ENCODE data around the gene TLL2. TPM values are rescaled to one million over a fixed set of nuclear protein-coding genes. Genes with fewer than 3 reads are reported as not detected.
A peak's percentile ranks its signal among the peaks of the same experiment; 100 is the strongest.

Gene TLL2
- total and polyA plus RNA-seq, 9 of the 15 experiments (the other 6 are each of a cell fraction or from before 2014, with no cell fraction given), result 0.09 TPM; not detected in 8

GRCh38 chr10:96512524-96513304 is 1.0 kb downstream of the TLL2 start:
- H3K27ac ChIP-seq (ENCODE audit: extremely low read depth, low read depth, low read length), result no peak overlapping the region
- POLR2A ChIA-PET, result interaction anchor here (0.5 kb wide), 1 partner anchor 1159 kb away, joined by 3 read pairs; no protein-coding TSS in a partner anchor
- FAIRE-seq, result no peak
- no peak for DNase-seq (ENCODE audit: extremely low read depth in 1 of 4, low spot score in 3 of 4)
- no peak overlapping the region for H3K4me3 ChIP-seq
- in situ Hi-C loops (cut with MboI) (no loop called here), intact Hi-C loops (cut with micrococcal nuclease) (loop anchor here (5.0 to 10.0 kb wide), 2 partner anchors 102 to 115 kb away; no protein-coding TSS in a partner anchor)
- BruUV-seq (replicated peaks), result no TSS peak
- H3K9ac ChIP-seq (ENCODE audit: insufficient read depth in 1 of 2, low read depth in 2 of 2, low read length in 2 of 2), result no peak overlapping the region; a peak in 1 of 4 replicates
- CTCF ChIA-PET (ENCODE audit: low intra/inter-chr PET ratio), result interaction anchor here (0.6 to 0.7 kb wide), 2 partner anchors 117 to 122 kb away, joined by 3 read pairs; no protein-coding TSS in a partner anchor
- TF ChIP-seq ZNF561 (CRISPR knock-in tag; conservative IDR thresholded peaks at IDR 0.05) (no peak), PTRF (tag; IDR thresholded peaks at IDR 0.05) (no peak), PRDM10 (IDR thresholded peaks at IDR 0.05; ENCODE audit: partially characterized antibody) (peak; percentile 33), E2F6 (IDR thresholded peaks at IDR 0.05; ENCODE audit: borderline replicate concordance in 1 of 2, extremely low read depth in 1 of 2, insufficient read depth in 1 of 2, insufficient read length in 1 of 2, low read depth in 1 of 2, low read length in 1 of 2, poor library complexity in 1 of 2, severe bottlenecking in 1 of 2) (no peak), ZNF79 (CRISPR knock-in tag; IDR thresholded peaks at IDR 0.05; ENCODE audit: low read depth) (no peak), TBP (optimal IDR thresholded peaks at IDR 0.05; ENCODE audit: low read depth, low read length) (no peak), ZNF165 (CRISPR knock-in tag; IDR thresholded peaks at IDR 0.05; ENCODE audit: borderline replicate concordance) (no peak), NFIC (IDR thresholded peaks at IDR 0.05) (peak; percentile 18; the same call in 1 of the 2 replicates)
- no peak overlapping the region for H3K4me2 ChIP-seq (ENCODE audit: insufficient read depth, low read length)
- H2AFZ ChIP-seq (ENCODE audit: low read depth, low read length), result no peak overlapping the region
- H3K4me1 ChIP-seq (replicated peaks in 1 of 2; ENCODE audit: control insufficient read depth in 2 of 2, insufficient read depth in 2 of 2, low read length in 2 of 2), result peaks cover 4 to 21% of the 10 kb centered on the region in 2 experiments; a peak in 4 of 5 replicates
- H3K79me2 ChIP-seq (ENCODE audit: control insufficient read depth, insufficient read depth, low read length), result no peaks in the 10 kb centered on the region
- H3K9me1 ChIP-seq (ENCODE audit: control insufficient read depth, insufficient read depth, low read length), result no peaks in the 10 kb centered on the region
- ATAC-seq, result no peak
- WGBS (ENCODE audit: insufficient coverage, low coverage, missing lambda C conversion rate), result 36% methylated on average over 30 of the region's 65 CpGs
- H3K9me3 ChIP-seq (replicated peaks; ENCODE audit: control insufficient read depth, insufficient read depth, low read depth, low read length), result no peaks in the 10 kb centered on the region
- H3K27me3 ChIP-seq (ENCODE audit: control insufficient read depth in 2 of 2, insufficient read depth in 2 of 2, low read length in 2 of 2), result peaks cover 0 to 30% of the 10 kb centered on the region in 2 experiments; a peak in 3 of 5 replicates
- H3K36me3 ChIP-seq (ENCODE audit: control insufficient read depth, insufficient read depth, low read length), result no peaks in the 10 kb centered on the region
- H4K20me1 ChIP-seq (replicated peaks; ENCODE audit: control insufficient read depth, insufficient read depth, low read length), result 0 out of 2 replicates have a peak, but pooled peaks cover 8% of the 10 kb centered on the region

Data from K562 (cell line).